GM19395 (cell line): ENCODE measurements around the gene GGA3.
"Not testable (repeated sequence)": the region's sequence is repeated elsewhere in the genome, so short reads cannot be mapped to it uniquely, and the experiment has no call there.

Experiments used
- ATAC-seq: cut with Tn5 transposase; IDR thresholded peaks from one replicate; pipeline ENCODE4 v1.9.1; 2021; ENCODE audit warnings: mild to moderate bottlenecking, moderate library complexity; ENCODE audit not compliant: unreplicated experiment

Gene GGA3

GRCh38 chr17:75272848-75273184 is 11.4 kb upstream of the GGA3 start:
- ATAC-seq: no peak

GRCh38 chr17:75271955-75272847 is 10.8 kb upstream of the GGA3 start:
- no peak for ATAC-seq

GRCh38 chr17:75271233-75271954 is 10.0 kb upstream of the GGA3 start:
- peak; percentile 67 for ATAC-seq

- ATAC-seq: peak; percentile 23
These were observed 9.5 kb upstream of the GGA3 start, which contains the start of gene MIF4GD for GRCh38 chr17:75270966-75271232. TSS of gene MIF4GD (minus strand) at chr17:75271231. CDS start at chr17:75270195, 1,036 bp downstream.

- ATAC-seq: peak; percentile 41
These were observed 9.0 kb upstream of the GGA3 start for GRCh38 chr17:75270218-75270965.

- no peak for ATAC-seq
These were observed 8.4 kb upstream of the GGA3 start for GRCh38 chr17:75269844-75270217.

GRCh38 chr17:75267411-75268232 is 6.2 kb upstream of the GGA3 start:
- no peak for ATAC-seq

- ATAC-seq: no peak
These were observed 5.7 kb upstream of the GGA3 start for GRCh38 chr17:75267153-75267410.

- no peak for ATAC-seq
These were observed 5.1 kb upstream of the GGA3 start for GRCh38 chr17:75266316-75267152.

GRCh38 chr17:75265614-75266315 is 4.4 kb upstream of the GGA3 start:
- ATAC-seq: no peak

GRCh38 chr17:75263055-75263454 is 1.6 kb upstream of the GGA3 start:
- no peak for ATAC-seq

GRCh38 chr17:75262112-75262606 is 753 bp upstream of the GGA3 start:
- ATAC-seq: no peak

- ATAC-seq: peak; percentile 32
These were observed 618 bp downstream of the GGA3 start for GRCh38 chr17:75260641-75261335.

GRCh38 chr17:75257228-75257627 is 4.2 kb downstream of the GGA3 start:
- ATAC-seq: not testable (repeated sequence)

GRCh38 chr17:75255954-75256698 is 5.3 kb downstream of the GGA3 start:
- ATAC-seq: not testable (repeated sequence)

GRCh38 chr17:75252039-75252816 is 9.2 kb downstream of the GGA3 start:
- ATAC-seq: no peak

GRCh38 chr17:75250009-75250471 is 11.4 kb downstream of the GGA3 start:
- ATAC-seq: peak; percentile 83
